HEK293 (cell line): ENCODE results near the gene CFP.
A peak's percentile ranks its signal among the peaks of the same experiment; 100 is the strongest.

Experiments used
- GLI4 ChIP-seq: fragments of 450-650 bp; formaldehyde crosslinking; IDR thresholded peaks from 2 replicates; pipeline ENCODE4 v1.5.1; 2016; ENCODE audit warnings: missing biosample characterization, missing genetic modification characterization
- KLF10 ChIP-seq: fragments of 450-650 bp; IDR thresholded peaks from 2 replicates; pipeline ENCODE4 v1.5.1; 2018; ENCODE audit warnings: missing biosample characterization, mild to moderate bottlenecking, missing genetic modification characterization
- KLF7 ChIP-seq: fragments of 450-650 bp; formaldehyde crosslinking; IDR thresholded peaks from 2 replicates; pipeline ENCODE4 v1.5.1; 2016; ENCODE audit warnings: missing biosample characterization, missing genetic modification characterization, borderline replicate concordance
- KLF8 ChIP-seq: fragments of 450-650 bp; formaldehyde crosslinking; IDR thresholded peaks from 2 replicates; pipeline ENCODE4 v1.5.1; 2016; ENCODE audit warnings: missing biosample characterization, missing genetic modification characterization
- WT1 ChIP-seq: fragments of 450-650 bp; formaldehyde crosslinking; IDR thresholded peaks from 2 replicates; pipeline ENCODE4 v1.5.1; 2016; ENCODE audit warnings: missing biosample characterization, missing genetic modification characterization
- ZEB2 ChIP-seq: fragments of 450-650 bp; formaldehyde crosslinking; IDR thresholded peaks from 2 replicates; pipeline ENCODE4 v1.5.1; 2016; ENCODE audit warnings: missing biosample characterization, missing genetic modification characterization
- ZNF175 ChIP-seq: fragments of 450-650 bp; formaldehyde crosslinking; IDR thresholded peaks from 2 replicates; pipeline ENCODE4 v1.5.1; 2016; ENCODE audit warnings: missing biosample characterization, missing genetic modification characterization
- ZNF2 ChIP-seq: fragments of 450-650 bp; formaldehyde crosslinking; IDR thresholded peaks from 2 replicates; pipeline ENCODE4 v1.5.1; 2016; ENCODE audit warnings: missing biosample characterization, missing genetic modification characterization
- ZNF223 ChIP-seq: fragments of 450-650 bp; formaldehyde crosslinking; IDR thresholded peaks from 2 replicates; pipeline ENCODE4 v1.5.1; 2016; ENCODE audit warnings: missing biosample characterization, missing genetic modification characterization
- ZNF292 ChIP-seq: fragments of 450-650 bp; formaldehyde crosslinking; IDR thresholded peaks from 2 replicates; pipeline ENCODE4 v1.5.1; 2016; ENCODE audit warnings: low read depth, missing biosample characterization, missing genetic modification characterization, borderline replicate concordance
- ZNF324 ChIP-seq: fragments of 450-650 bp; formaldehyde crosslinking; IDR thresholded peaks from 2 replicates; pipeline ENCODE4 v1.5.1; 2016; ENCODE audit warnings: missing biosample characterization, missing genetic modification characterization
- ZNF335 ChIP-seq: fragments of 450-650 bp; formaldehyde crosslinking; conservative IDR thresholded peaks from 2 replicates; pipeline ENCODE4 v1.5.1; 2016; ENCODE audit warnings: missing biosample characterization, missing genetic modification characterization
- ZNF560 ChIP-seq: fragments of 450-650 bp; formaldehyde crosslinking; IDR thresholded peaks from 2 replicates; pipeline ENCODE4 v1.5.1; 2017; ENCODE audit warnings: missing biosample characterization, missing genetic modification characterization, borderline replicate concordance
- ZNF624 ChIP-seq: fragments of 450-650 bp; formaldehyde crosslinking; IDR thresholded peaks from 2 replicates; pipeline ENCODE4 v1.5.1; 2017; ENCODE audit warnings: missing biosample characterization, missing genetic modification characterization
- ZNF658 ChIP-seq: fragments of 450-650 bp; formaldehyde crosslinking; IDR thresholded peaks from 2 replicates; pipeline ENCODE4; 2016; ENCODE audit warnings: missing biosample characterization, missing genetic modification characterization
- ZNF776 ChIP-seq: fragments of 450-650 bp; formaldehyde crosslinking; IDR thresholded peaks from 2 replicates; pipeline ENCODE4 v1.5.0; 2017; ENCODE audit warnings: missing biosample characterization, missing genetic modification characterization, borderline replicate concordance
- ZNF791 ChIP-seq: fragments of 450-650 bp; formaldehyde crosslinking; IDR thresholded peaks from 2 replicates; pipeline ENCODE4 v1.5.1; 2016; ENCODE audit warnings: missing biosample characterization, missing genetic modification characterization
- TF ChIP-seq, protein P1 (sequence below): fragments of 450-650 bp; formaldehyde crosslinking; IDR thresholded peaks from 2 replicates; pipeline ENCODE4 v1.5.1; 2016; ENCODE audit warnings: missing biosample characterization, missing genetic modification characterization, borderline replicate concordance
- TF ChIP-seq, protein P2 (sequence below): fragments of 450-650 bp; formaldehyde crosslinking; IDR thresholded peaks from 2 replicates; pipeline ENCODE4 v1.5.1; 2017; ENCODE audit warnings: missing biosample characterization, missing genetic modification characterization
- TF ChIP-seq, protein P3 (sequence below): fragments of 450-650 bp; formaldehyde crosslinking; IDR thresholded peaks from 2 replicates; pipeline ENCODE4 v1.5.0; 2017; ENCODE audit warnings: missing biosample characterization, missing genetic modification characterization, borderline replicate concordance
- TF ChIP-seq, protein P4 (sequence below): fragments of 450-650 bp; formaldehyde crosslinking; IDR thresholded peaks from 2 replicates; pipeline ENCODE4 v1.5.1; 2016; ENCODE audit warnings: missing biosample characterization, missing genetic modification characterization
- TF ChIP-seq, protein P5 (sequence below): fragments of 450-650 bp; formaldehyde crosslinking; IDR thresholded peaks from 2 replicates; pipeline ENCODE4 v1.5.1; 2016; ENCODE audit warnings: missing biosample characterization, missing genetic modification characterization
- TF ChIP-seq, protein P6 (sequence below): fragments of 450-650 bp; formaldehyde crosslinking; IDR thresholded peaks from 2 replicates; pipeline ENCODE4 v1.5.1; 2016; ENCODE audit warnings: missing biosample characterization, missing genetic modification characterization

Gene CFP

DNA sequence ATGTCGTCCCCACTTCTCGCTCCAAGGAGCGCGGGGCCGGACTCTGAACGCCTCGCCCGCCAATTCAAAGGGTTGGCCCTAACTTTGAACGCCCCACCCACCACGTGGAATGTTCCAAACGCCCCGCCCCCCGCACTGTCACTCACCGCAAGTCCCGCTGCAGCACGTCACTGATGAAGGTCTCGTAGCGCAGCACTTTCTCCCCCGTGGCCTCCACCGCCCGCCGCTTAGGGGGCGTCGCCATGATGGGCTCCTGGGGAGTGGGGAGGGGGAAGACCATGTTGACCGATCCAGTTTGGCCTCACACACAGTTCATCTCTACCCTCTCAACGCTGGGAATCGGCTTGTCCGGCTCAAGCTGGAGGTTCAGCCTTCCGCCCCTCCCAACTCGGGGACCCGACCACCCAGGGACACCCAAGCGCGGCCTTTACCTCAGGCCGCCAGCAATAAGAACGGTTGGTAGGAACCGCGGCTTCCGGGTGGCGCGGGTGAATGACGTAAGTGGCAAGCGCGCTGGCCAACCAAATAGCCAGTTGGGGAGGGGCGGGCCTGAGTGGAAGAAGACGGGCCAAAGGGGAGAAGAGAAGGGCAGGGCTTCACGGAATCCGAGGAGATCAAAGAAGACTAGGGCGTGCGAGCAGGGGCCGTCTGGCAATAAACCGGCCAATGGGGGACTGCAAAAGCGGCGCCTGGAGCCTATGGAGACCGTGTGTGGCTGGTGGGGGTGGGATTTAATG is 29.1 kb upstream of the CFP start, which contains the start of gene UXT (continued):
- TF ChIP-seq, protein P1, sequence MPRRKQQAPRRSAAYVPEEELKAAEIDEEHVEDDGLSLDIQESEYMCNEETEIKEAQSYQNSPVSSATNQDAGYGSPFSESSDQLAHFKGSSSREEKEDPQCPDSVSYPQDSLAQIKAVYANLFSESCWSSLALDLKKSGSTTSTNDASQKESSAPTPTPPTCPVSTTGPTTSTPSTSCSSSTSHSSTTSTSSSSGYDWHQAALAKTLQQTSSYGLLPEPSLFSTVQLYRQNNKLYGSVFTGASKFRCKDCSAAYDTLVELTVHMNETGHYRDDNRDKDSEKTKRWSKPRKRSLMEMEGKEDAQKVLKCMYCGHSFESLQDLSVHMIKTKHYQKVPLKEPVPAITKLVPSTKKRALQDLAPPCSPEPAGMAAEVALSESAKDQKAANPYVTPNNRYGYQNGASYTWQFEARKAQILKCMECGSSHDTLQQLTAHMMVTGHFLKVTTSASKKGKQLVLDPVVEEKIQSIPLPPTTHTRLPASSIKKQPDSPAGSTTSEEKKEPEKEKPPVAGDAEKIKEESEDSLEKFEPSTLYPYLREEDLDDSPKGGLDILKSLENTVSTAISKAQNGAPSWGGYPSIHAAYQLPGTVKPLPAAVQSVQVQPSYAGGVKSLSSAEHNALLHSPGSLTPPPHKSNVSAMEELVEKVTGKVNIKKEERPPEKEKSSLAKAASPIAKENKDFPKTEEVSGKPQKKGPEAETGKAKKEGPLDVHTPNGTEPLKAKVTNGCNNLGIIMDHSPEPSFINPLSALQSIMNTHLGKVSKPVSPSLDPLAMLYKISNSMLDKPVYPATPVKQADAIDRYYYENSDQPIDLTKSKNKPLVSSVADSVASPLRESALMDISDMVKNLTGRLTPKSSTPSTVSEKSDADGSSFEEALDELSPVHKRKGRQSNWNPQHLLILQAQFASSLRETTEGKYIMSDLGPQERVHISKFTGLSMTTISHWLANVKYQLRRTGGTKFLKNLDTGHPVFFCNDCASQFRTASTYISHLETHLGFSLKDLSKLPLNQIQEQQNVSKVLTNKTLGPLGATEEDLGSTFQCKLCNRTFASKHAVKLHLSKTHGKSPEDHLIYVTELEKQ, result no peak
- TF ChIP-seq, protein P2, sequence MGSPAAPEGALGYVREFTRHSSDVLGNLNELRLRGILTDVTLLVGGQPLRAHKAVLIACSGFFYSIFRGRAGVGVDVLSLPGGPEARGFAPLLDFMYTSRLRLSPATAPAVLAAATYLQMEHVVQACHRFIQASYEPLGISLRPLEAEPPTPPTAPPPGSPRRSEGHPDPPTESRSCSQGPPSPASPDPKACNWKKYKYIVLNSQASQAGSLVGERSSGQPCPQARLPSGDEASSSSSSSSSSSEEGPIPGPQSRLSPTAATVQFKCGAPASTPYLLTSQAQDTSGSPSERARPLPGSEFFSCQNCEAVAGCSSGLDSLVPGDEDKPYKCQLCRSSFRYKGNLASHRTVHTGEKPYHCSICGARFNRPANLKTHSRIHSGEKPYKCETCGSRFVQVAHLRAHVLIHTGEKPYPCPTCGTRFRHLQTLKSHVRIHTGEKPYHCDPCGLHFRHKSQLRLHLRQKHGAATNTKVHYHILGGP (tag by site-specific recombination), result no peak
- TF ChIP-seq ZNF335 (tag by site-specific recombination), result peak; percentile 92
- peak; percentile 14; the same call in 1 of the 2 replicates for TF ChIP-seq KLF7 (tag by site-specific recombination)
- TF ChIP-seq, protein P3, sequence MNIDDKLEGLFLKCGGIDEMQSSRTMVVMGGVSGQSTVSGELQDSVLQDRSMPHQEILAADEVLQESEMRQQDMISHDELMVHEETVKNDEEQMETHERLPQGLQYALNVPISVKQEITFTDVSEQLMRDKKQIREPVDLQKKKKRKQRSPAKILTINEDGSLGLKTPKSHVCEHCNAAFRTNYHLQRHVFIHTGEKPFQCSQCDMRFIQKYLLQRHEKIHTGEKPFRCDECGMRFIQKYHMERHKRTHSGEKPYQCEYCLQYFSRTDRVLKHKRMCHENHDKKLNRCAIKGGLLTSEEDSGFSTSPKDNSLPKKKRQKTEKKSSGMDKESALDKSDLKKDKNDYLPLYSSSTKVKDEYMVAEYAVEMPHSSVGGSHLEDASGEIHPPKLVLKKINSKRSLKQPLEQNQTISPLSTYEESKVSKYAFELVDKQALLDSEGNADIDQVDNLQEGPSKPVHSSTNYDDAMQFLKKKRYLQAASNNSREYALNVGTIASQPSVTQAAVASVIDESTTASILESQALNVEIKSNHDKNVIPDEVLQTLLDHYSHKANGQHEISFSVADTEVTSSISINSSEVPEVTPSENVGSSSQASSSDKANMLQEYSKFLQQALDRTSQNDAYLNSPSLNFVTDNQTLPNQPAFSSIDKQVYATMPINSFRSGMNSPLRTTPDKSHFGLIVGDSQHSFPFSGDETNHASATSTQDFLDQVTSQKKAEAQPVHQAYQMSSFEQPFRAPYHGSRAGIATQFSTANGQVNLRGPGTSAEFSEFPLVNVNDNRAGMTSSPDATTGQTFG, result no peak
- no peak for TF ChIP-seq GLI4 (tag by site-specific recombination)
- TF ChIP-seq, protein P4, sequence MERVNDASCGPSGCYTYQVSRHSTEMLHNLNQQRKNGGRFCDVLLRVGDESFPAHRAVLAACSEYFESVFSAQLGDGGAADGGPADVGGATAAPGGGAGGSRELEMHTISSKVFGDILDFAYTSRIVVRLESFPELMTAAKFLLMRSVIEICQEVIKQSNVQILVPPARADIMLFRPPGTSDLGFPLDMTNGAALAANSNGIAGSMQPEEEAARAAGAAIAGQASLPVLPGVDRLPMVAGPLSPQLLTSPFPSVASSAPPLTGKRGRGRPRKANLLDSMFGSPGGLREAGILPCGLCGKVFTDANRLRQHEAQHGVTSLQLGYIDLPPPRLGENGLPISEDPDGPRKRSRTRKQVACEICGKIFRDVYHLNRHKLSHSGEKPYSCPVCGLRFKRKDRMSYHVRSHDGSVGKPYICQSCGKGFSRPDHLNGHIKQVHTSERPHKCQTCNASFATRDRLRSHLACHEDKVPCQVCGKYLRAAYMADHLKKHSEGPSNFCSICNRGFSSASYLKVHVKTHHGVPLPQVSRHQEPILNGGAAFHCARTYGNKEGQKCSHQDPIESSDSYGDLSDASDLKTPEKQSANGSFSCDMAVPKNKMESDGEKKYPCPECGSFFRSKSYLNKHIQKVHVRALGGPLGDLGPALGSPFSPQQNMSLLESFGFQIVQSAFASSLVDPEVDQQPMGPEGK (tag by site-specific recombination), result peak; percentile 95
- no peak for TF ChIP-seq ZNF223 (tag by site-specific recombination)
- TF ChIP-seq, protein P5, sequence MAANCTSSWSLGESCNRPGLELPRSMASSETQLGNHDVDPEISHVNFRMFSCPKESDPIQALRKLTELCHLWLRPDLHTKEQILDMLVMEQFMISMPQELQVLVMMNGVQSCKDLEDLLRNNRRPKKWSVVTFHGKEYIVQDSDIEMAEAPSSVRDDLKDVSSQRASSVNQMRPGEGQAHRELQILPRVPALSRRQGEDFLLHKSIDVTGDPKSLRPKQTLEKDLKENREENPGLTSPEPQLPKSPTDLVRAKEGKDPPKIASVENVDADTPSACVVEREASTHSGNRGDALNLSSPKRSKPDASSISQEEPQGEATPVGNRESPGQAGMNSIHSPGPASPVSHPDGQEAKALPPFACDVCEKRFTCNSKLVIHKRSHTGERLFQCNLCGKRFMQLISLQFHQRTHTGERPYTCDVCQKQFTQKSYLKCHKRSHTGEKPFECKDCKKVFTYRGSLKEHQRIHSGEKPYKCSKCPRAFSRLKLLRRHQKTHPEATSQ (tag by site-specific recombination), result 0 out of 2 replicates have a peak, but pooled peaks have one; percentile 67
- TF ChIP-seq WT1 (tag by site-specific recombination), result 0 out of 2 replicates have a peak, but pooled peaks have one; percentile 44
- no peak for TF ChIP-seq ZNF776
- TF ChIP-seq ZNF791 (tag by site-specific recombination), result no peak
- TF ChIP-seq, protein P6, sequence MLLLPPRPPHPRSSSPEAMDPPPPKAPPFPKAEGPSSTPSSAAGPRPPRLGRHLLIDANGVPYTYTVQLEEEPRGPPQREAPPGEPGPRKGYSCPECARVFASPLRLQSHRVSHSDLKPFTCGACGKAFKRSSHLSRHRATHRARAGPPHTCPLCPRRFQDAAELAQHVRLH (tag by site-specific recombination), result no peak
- peak; percentile 67; the same call in 1 of the 2 replicates for TF ChIP-seq ZNF2 (tag by site-specific recombination)
- no peak for TF ChIP-seq ZNF624 (tag by site-specific recombination)
- TF ChIP-seq KLF10 (tag by site-specific recombination), result peak; percentile 91
- TF ChIP-seq ZNF175 (tag by site-specific recombination), result no peak
- no peak for TF ChIP-seq ZNF658
- peak; percentile 72 for TF ChIP-seq ZNF324 (tag by site-specific recombination)
- TF ChIP-seq ZNF292 (tag by site-specific recombination), result no peak
- peak; percentile 59 for TF ChIP-seq KLF8 (tag by site-specific recombination)
- TF ChIP-seq ZNF560 (tag by site-specific recombination), result no peak
- peak; percentile 79 for TF ChIP-seq ZEB2 (tag by site-specific recombination)
